Fibroblast of skin of left biceps (primary cell): ENCODE data around the gene COMP.

Experiments
- DNase-seq, 2 experiments: peaks; one replicate each; pipeline ENCODE4 v3.0.0-alpha.2; 2013; ENCODE audit warnings: low read depth in 2 of 2

COMP gene

GRCh38 chr19:18783958-18784785, 6.9 kb downstream of the COMP start:
- DNase-seq, result no peak

DNA sequence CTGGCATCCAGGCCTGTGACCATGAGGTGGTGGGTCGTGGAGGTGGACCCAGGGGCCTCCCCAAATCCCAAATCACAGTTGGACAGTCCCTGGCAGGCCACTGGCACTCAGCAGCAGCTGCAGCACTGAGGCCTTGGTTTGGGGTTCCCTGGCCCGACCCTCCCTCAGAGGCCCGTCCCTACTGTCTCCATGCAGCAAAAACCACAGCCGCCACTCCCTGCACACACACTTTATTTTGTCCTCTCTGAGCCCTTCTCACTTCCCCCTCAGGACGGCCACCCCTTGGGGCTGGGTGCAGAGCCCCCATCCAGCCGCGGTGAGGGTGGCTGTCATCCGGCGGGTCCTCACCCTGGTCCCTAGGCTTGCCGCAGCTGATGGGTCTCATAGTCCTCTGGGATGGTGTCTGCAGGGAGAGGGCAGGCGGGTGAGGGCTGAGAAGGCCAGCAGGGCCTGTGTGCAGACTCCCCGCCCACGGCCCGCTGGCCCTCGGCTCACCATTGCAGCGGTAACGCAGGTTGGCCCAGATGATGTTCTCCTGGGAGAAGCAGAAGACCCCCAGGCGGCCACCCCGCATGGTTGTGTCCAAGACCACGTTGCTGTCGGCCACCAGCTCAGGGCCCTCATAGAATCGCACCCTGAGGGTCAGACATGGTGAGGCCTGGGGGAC, 8.4 kb downstream of the COMP start:
- DNase-seq, result no peak

DNA sequence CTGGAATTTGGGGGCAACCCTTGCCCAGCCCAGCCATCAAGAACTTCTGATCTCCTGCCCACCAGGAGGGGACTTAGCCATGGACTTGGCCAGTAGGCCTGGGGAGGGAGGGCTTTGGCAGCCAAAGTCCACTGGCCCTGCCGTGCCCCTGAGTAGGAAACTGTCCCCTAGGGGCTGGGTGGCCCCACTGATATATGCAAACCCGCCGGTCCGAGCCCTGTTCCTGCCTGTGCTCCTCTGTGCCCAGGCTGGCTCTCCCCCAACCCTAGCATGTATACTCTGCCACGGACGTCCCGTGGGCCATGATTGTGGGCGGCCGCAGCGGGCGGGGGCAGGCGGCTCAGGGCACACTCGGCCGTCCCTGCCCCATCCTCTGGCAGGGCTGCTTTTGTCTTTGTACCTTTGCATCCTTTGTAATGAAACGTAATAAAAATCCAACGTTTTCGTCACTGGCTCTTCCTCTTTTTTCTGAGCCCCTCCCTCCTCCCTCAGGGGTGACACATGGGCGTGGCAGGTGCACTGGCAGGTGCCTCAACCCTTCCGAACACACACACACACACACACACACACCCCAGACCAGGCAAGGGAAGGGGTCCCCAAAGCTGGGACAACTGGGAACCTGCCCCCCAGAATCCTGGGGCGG, 9.1 kb downstream of the COMP start:
- DNase-seq, result no peak

- no peak for DNase-seq
These were observed 10.0 kb downstream of the COMP start for GRCh38 chr19:18781047-18781600.

DNA sequence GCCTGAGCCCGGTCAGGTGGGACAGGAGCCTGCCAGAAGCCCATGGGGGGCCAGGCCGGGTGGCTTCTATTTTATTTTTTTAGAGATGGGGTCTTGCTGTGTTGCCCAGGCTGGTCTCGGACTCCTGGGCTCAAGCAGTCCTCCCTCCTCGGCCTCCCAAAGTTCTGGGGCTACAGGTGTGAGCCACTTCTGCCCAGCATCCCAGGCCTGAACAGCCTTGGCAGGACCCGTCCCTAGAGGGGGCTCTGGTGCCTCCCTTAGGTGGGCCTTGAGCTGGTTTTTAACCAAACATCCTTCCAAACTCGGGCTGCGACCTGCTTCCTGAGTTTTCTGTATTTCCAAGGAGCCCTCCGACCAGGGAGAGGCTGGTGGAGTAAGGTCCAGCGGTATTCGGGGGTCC, 10.5 kb downstream of the COMP start:
- DNase-seq, result no peak

GRCh38 chr19:18780081-18780480, 11.0 kb downstream of the COMP start:
- no peak for DNase-seq

DNA sequence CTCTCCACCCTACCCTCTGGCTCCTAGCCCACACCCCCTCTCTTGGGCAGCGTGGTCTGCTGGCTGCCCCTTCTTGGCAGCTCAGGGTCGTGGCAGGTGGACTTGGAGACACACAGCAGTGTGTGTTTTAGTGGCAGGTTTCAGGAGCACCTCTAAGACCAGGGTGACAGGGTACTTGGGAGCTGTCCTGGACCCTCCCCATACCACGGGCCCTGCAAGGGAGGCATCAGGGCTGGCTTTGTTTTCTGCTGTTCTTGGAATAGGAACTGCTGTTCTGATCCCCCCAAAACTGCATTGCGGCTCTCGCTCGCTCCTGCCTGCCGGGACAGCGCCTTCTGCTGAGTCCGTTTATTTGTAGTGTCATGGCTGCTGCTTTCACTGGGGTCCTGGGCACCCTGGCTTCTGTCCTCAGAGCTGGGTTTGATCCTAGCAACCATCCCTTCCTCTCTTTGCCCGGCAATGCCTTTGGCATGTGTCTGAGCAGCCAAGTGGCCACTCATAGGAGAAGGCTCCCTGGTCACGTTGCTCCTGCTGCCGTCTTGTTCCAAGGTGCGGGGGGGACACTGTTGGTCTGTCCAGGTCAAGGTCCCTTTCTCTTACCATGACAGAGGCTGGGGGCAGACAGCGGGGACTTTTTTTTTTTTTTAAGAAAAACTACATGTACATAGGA, 12.1 kb downstream of the COMP start:
- DNase-seq, result no peak

DNA sequence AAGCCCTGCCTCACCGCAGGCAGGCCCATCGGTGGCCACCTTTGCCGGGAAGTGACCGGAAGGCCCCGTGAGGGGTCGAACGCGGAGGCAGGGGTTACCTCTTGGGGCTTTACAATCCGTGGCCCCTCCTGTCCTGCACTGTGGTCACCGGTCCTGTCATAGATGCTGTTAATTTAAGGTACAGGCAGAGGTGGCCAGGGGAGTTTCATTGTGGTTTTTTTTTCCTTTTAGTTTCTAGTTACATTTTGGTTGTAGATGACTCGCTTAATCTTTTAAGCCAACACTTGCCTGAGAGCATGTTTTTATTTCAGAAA, 13.1 kb downstream of the COMP start:
- DNase-seq, result no peak

- no peak for DNase-seq
These were observed 13.6 kb downstream of the COMP start for GRCh38 chr19:18777301-18778075.

GRCh38 chr19:18776736-18777135, 14.4 kb downstream of the COMP start:
- DNase-seq, result no peak

- DNase-seq, result no peak
These were observed 14.9 kb downstream of the COMP start for GRCh38 chr19:18776288-18776594.

GRCh38 chr19:18775586-18776287, 15.4 kb downstream of the COMP start:
- no peak for DNase-seq

- DNase-seq, result no peak
These were observed 16.2 kb downstream of the COMP start for GRCh38 chr19:18774782-18775444.

- no peak for DNase-seq
These were observed 17.0 kb downstream of the COMP start for GRCh38 chr19:18774107-18774506.

- DNase-seq, result no peak
These were observed 17.4 kb downstream of the COMP start for GRCh38 chr19:18773682-18774081.

- DNase-seq, result no peak
These were observed 18.2 kb downstream of the COMP start for GRCh38 chr19:18772620-18773587.

DNA sequence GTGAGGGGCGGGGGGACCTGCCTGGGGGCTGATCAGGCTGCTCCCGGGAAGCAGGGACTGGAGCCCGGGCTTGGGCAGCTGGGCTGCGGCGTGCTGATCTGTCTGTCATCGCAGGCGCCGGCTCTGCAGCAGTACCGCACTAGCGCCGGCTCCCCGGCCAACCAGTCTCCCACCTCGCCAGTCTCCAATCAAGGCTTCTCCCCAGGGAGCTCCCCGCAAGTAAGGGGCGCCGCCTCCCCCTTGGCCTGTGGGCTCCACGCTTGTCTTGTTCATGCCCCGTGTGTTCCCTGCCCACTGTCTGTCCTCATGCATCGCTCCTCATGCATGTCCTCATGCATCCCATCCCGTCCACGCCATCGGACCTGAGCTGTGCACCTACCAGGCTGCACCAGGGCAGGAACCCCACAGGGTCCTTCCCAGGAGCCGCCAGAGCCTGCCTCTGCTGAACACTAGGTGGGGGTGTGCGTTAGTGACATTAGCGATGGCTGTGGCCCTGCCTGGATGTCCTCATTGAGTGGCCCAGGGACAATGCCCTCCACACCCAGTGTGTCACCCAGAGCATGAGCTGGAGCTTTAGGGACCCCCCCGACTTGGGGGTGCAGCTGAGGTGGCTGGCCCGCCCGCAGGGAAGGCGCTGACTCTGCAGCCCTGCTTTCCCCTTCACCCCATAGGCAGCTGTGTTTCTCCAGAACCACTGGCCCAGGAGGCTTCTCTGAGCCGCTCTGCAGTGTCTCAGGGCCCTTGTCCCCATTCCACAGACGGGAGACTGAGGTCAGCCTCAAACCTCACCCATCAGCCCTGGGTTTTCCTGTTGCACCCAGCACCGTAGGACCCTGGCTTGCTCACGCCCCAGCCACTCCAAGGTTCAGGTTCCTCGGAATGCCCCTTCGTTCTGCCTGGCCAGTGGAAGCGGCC, 19.5 kb downstream of the COMP start:
- no peak for DNase-seq

DNA sequence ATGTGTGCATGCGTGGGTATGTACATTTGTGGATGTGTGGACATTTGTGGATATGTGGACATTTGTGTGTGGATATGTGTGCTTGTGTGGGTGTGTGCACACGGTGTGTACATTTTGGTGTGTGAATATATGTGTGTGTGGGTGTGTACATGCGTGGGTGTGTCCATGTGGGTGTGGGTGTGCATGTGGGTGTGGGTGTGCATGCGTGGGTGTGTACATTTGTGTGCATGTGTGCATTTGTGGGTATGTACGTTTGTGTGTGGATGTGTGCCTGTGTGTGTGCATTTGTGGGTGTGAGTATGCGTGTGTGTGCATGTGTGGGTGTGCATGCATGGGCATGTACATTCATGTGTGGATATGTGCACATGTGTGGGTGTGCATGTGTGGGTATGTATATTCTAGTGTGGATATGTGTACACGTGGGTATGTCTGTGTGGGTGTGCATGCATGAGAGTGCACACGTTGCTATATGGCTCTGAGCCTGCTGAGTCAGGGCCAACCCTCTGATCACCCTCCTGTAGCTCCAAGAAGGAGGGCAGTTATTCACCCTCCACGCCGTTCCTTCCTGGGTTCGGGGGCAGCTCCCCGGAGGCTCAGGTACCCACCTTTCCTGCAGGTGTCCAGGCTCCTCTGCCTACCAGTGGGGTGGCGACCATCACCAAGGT, 20.3 kb downstream of the COMP start:
- DNase-seq, result no peak
